SK-N-MC (cell line): ENCODE measurements around the gene BTNL9.

Experiments
- DNase-seq: peaks from one replicate; pipeline ENCODE4 v3.0.0-alpha.2; 2011; ENCODE audit warnings: low read depth, low spot score
- H3K27ac ChIP-seq: fragments of 200-600 bp; sonication (generic); 2 replicates; pipeline ENCODE4 v1.5.1; 2016; ENCODE audit warnings: mixed run types
- H3K36me3 ChIP-seq: fragments of 200-600 bp; sonication (generic); 2 replicates; pipeline ENCODE4 v1.6.1; 2017; ENCODE audit warnings: antibody characterized with exemption, low read length, mixed read lengths; ENCODE audit not compliant: insufficient read depth
- H3K4me3 ChIP-seq: fragments of 200-600 bp; sonication (generic); 2 replicates; pipeline ENCODE4 v1.5.1; 2016
- H3K9ac ChIP-seq: fragments of 200-600 bp; sonication (generic); 2 replicates; pipeline ENCODE4 v1.8.0; 2017; ENCODE audit warnings: mixed run types, mixed read lengths; ENCODE audit not compliant: insufficient read length
- H3K9me3 ChIP-seq: fragments of 200-600 bp; sonication (generic); 2 replicates; pipeline ENCODE4 v1.6.1; 2017; ENCODE audit warnings: low read depth, mild to moderate bottlenecking, antibody characterized with exemption, low read length, moderate library complexity, mixed read lengths
- EZH2 ChIP-seq: fragments of 200-600 bp; sonication (generic); IDR thresholded peaks from one replicate; pipeline ENCODE4 v1.6.1; 2017; ENCODE audit warnings: antibody characterized with exemption
- FOXP2 ChIP-seq: optimal IDR thresholded peaks from 2 replicates; pipeline ENCODE3; 2011; ENCODE audit warnings: mild to moderate bottlenecking, moderate library complexity; ENCODE audit not compliant: insufficient read depth; ENCODE audit errors: extremely low read length, control extremely low read depth
- POLR2AphosphoS5 ChIP-seq: IDR thresholded peaks from 2 replicates; pipeline ENCODE4 v1.6.1; 2012; ENCODE audit warnings: mild to moderate bottlenecking, low read depth, low read length, borderline replicate concordance

BTNL9 gene

DNA sequence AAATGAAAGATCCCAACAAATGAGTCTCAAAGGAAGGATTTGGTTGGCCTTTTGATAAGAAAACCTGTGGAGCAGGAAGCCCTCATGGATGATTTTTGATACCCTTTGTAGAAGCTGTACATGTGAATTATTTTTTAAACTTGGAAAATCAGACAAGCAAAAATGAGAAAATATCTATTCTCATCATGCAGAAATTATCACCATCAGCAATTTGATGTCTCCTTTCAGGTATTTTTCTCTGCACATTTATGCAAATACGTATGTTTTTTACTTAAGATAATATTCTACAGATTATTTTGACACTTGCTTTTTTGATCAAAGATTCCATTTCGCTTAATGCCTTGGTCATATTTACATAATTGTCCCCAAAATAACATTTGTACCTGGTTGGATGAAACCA lies 7.2 kb downstream of the BTNL9 start:
- no peak overlapping the region for H3K9ac ChIP-seq
- TF ChIP-seq FOXP2 (no peak), EZH2 (no peak), POLR2AphosphoS5 (no peak)
- no peak for DNase-seq
- no peak overlapping the region for H3K4me3 ChIP-seq
- no peaks in the 10 kb centered on the region for H3K36me3 ChIP-seq
- no peaks in the 10 kb centered on the region for H3K9me3 ChIP-seq
- no peak overlapping the region for H3K27ac ChIP-seq

DNA sequence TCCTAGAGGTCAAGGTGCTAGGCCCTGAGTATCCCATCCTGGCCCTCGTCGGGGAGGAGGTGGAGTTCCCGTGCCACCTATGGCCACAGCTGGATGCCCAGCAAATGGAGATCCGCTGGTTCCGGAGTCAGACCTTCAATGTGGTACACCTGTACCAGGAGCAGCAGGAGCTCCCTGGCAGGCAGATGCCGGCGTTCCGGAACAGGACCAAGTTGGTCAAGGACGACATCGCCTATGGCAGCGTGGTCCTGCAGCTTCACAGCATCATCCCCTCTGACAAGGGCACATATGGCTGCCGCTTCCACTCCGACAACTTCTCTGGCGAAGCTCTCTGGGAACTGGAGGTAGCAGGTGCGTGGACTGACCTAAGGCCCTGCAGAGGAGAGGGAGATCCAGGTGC lies 7.9 kb downstream of the BTNL9 start:
- no peaks in the 10 kb centered on the region for H3K9me3 ChIP-seq
- DNase-seq = no peak
- no peak overlapping the region for H3K27ac ChIP-seq
- TF ChIP-seq EZH2 (no peak), POLR2AphosphoS5 (no peak), FOXP2 (no peak)
- H3K36me3 ChIP-seq = no peaks in the 10 kb centered on the region
- no peak overlapping the region for H3K4me3 ChIP-seq
- H3K9ac ChIP-seq = no peak overlapping the region

DNA sequence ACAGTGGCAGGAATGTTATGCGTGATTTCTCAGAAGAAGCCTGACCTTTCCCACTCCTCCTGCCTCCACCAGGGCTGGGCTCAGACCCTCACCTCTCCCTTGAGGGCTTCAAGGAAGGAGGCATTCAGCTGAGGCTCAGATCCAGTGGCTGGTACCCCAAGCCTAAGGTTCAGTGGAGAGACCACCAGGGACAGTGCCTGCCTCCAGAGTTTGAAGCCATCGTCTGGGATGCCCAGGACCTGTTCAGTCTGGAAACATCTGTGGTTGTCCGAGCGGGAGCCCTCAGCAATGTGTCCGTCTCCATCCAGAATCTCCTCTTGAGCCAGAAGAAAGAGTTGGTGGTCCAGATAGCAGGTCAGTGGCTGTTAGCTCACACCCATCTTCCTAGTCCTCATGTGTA lies 9.9 kb downstream of the BTNL9 start:
- no peak overlapping the region for H3K9ac ChIP-seq
- H3K9me3 ChIP-seq = no peaks in the 10 kb centered on the region
- DNase-seq = no peak
- TF ChIP-seq EZH2 = no peak
- no peak overlapping the region for H3K27ac ChIP-seq
- H3K36me3 ChIP-seq = no peaks in the 10 kb centered on the region
- H3K4me3 ChIP-seq = no peak overlapping the region

DNA sequence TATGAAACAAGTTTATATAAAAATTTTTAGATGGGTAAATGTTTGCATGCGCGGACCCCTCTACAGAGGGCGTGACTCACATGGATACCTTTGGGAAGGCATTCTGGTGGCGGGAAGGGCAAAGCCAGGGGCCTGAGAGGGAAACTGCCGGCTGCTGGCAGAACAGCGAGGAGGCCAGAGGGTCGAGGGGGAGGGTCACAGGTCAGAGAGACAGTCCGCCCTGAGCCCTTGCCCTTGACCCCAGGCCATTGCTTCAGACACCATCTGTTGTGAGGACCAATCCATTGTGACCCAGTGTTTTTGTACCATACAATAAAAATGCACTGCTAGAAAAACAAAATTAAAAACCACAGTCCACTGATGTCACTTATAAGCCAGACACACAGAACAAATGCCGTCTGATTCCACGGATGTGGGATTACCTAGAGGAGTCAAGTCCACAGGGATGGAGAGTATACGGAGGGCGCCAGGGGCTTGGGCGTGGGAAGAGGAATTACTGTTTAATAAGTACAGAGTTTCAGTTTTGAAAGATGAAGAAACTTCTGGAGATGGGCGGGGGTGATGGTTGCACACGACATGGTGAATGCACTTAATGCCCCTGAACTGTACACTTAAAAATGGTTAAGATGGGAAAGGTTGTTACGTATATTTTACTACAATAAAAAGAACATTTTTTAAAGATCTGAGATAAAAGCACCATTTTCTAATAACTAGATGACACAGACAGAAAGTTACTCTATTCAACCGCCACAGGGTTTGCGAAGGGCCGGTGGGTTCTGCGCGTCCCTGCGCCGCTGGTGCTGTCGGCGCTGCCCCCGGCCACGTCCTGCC lies 12.0 kb downstream of the BTNL9 start:
- no peak for DNase-seq
- TF ChIP-seq EZH2 (peak; percentile 54), POLR2AphosphoS5 (no peak), FOXP2 (no peak)
- Histone ChIP-seq H3K27ac (no peak overlapping the region), H3K9me3 (no peaks in the 10 kb centered on the region), H3K4me3 (peak overlapping the region; percentile 54), H3K36me3 (no peaks in the 10 kb centered on the region), H3K9ac (no peak overlapping the region)

DNA sequence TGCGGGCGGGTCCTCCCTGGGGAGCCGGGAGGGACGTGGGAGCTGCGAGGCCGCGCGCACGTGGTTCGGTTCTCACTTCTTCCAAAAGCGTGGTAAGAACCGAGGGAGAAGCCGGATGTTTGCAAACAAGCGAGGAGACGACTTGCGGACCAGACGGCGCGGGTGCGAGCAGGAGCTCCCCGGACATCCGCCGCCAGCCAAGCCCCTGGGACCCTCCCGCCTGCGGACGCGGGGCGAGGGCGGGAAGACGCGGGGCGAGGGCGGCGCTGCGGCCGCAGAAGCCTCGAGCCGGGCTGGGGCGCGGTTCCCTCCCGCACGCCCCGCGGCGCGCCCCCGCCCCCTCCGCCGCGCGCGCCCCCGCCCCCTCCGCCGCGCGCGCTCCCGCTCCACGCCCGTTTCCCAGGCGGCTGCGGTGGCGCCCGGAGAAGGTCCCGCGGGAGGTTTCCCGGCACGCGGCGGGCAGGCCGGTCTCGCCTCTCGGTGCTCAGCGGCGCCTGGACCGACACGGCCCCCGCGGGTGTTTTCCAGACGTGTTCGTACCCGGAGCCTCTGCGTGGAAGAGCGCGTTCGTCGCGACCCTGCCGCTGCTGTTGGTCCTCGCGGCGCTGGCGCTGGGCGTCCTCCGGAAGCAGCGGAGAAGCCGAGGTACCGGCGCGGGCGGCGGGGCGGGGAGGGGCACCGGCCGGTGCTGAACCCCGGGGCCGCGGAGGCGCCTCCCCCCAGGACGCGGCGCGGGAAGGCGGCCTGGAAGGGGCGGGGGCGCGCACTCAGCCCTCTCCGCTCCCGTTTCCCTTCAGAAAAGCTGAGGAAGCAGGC lies 12.8 kb downstream of the BTNL9 start:
- no peak overlapping the region for H3K27ac ChIP-seq
- no peak for TF ChIP-seq POLR2AphosphoS5
- no peak for TF ChIP-seq EZH2
- no peak for TF ChIP-seq FOXP2
- no peak overlapping the region for H3K9ac ChIP-seq
- H3K9me3 ChIP-seq = no peaks in the 10 kb centered on the region
- peak overlapping the region; percentile 75 for H3K4me3 ChIP-seq
- no peaks in the 10 kb centered on the region for H3K36me3 ChIP-seq
- no peak for DNase-seq

DNA sequence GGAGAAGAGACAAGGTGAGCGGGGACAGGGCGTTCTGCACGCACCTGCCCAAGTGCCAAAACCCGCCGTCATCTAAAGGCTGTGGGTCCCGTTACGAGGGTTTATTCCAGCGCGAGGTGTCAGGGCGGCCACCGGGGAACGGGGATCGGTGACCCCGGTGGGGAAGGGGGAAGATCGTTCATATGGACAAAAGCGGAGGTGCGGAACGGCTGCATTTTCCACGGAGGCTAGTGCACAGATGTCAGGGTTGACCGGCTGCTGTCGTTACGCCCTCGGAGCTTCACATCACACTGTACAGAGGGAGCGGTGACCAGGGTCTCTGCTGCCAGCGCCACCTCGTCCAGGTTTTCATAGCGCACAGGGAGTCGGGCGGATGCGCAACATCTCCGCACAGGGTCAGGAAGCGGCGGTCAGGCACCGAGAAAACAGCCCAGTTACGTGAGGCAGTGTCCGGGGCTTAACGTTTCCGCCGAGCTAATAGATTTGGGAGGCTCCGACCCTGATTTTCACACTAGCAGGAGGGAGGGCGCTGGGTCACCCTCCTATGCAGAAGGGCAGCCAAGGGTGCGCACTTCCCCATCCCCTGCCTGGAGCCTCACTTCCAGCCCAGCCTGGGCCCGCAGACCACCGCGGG lies 13.5 kb downstream of the BTNL9 start:
- no peaks in the 10 kb centered on the region for H3K9me3 ChIP-seq
- peak overlapping the region; percentile 75 for H3K4me3 ChIP-seq
- no peak for DNase-seq
- H3K27ac ChIP-seq = no peak overlapping the region
- TF ChIP-seq POLR2AphosphoS5 (no peak), FOXP2 (no peak), EZH2 (peak; percentile 65)
- no peaks in the 10 kb centered on the region for H3K36me3 ChIP-seq
- no peak overlapping the region for H3K9ac ChIP-seq

DNA sequence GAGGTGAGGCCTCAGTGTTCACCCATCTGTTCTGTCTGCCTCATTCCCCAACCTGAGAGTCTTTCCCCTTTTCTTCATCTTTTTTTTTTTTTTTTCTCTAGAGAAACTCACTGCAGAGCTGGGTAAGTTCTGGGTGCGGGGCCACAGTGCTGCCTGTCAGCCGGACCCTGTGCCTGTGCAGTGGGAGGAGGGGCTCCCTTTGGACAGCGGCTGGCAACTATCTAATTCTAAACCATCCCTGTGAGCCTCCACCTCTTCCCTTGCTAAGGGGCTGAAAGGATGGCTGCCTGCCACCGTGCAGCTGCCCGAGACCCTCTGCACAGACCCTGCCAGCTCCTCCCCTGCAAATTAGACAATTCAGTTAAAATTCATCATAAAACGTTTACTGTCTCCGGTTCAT lies 14.1 kb downstream of the BTNL9 start:
- TF ChIP-seq EZH2 (no peak), FOXP2 (no peak), POLR2AphosphoS5 (no peak)
- H3K4me3 ChIP-seq = no peak overlapping the region
- no peak overlapping the region for H3K27ac ChIP-seq
- no peak for DNase-seq
- no peaks in the 10 kb centered on the region for H3K36me3 ChIP-seq
- H3K9me3 ChIP-seq = no peaks in the 10 kb centered on the region
- H3K9ac ChIP-seq = no peak overlapping the region

DNA sequence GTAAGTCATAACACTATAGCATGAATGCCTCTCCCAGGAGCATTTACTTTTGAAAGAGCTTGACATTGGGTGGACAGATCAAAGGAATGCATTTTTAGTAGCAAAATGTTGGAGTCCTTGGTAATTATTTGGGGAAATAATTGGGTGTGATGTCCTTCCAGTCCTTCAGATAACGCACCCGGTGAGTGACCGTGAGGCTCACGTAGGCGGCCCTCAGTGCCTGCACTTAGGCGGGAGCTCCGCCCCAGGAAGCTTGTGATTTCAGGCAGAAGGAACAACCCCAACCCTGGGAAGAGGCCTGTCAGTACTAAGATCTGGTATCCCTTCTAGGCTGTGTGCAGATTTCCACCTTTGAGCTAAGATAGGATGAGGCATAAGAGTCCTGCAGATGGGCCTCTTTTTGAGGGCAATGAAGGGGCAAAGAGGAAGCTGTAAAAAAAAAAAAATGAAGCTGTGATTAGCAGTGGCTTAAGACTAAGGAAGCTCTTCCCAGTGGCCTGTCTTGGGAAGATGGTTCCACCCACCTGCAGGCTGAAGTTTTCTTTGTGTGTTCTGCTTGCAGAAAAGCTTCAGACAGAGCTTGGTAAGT lies 14.9 kb downstream of the BTNL9 start:
- H3K36me3 ChIP-seq = no peaks in the 10 kb centered on the region
- no peak overlapping the region for H3K4me3 ChIP-seq
- H3K9me3 ChIP-seq = no peaks in the 10 kb centered on the region
- no peak overlapping the region for H3K27ac ChIP-seq
- no peak for TF ChIP-seq EZH2
- no peak for TF ChIP-seq POLR2AphosphoS5
- no peak for TF ChIP-seq FOXP2
- no peak for DNase-seq
- no peak overlapping the region for H3K9ac ChIP-seq
